GM12875 (cell line): ENCODE results near the gene LEMD2.

Experiments
- H3K4me3 ChIP-seq: one replicate; pipeline ENCODE4 v1.5.1; 2011; ENCODE audit warnings: low read depth, low read length, control low read depth
- TF ChIP-seq, protein P1 (sequence below): IDR thresholded peaks from 2 replicates; pipeline ENCODE4 v1.5.1; 2011; ENCODE audit warnings: low read depth, mild to moderate bottlenecking, control low read depth, inconsistent platforms, low read length, moderate library complexity, borderline replicate concordance; ENCODE audit not compliant: insufficient read depth

The LEMD2 gene

DNA sequence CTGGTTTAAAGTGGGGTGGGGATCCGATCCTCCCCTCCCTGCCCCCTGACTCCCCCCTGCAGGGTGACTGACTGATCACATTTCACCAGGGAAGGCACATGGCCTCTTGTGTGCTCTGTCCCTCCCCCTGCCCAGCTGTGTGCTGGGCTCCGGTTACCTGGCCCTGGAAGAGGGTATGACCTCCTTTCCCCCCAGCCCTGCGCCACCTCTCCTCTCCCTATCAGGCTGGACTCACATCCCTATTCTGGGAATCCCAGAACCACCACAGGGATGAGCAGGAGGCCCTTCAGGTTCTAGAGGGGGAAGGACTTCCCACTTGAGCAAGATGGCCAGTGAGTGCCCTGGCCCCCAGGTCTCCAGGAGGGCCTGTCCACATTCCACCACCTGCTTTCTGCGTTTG lies 40.1 kb downstream of the LEMD2 start:
- H3K4me3 ChIP-seq = no peak overlapping the region
- TF ChIP-seq, protein P1, sequence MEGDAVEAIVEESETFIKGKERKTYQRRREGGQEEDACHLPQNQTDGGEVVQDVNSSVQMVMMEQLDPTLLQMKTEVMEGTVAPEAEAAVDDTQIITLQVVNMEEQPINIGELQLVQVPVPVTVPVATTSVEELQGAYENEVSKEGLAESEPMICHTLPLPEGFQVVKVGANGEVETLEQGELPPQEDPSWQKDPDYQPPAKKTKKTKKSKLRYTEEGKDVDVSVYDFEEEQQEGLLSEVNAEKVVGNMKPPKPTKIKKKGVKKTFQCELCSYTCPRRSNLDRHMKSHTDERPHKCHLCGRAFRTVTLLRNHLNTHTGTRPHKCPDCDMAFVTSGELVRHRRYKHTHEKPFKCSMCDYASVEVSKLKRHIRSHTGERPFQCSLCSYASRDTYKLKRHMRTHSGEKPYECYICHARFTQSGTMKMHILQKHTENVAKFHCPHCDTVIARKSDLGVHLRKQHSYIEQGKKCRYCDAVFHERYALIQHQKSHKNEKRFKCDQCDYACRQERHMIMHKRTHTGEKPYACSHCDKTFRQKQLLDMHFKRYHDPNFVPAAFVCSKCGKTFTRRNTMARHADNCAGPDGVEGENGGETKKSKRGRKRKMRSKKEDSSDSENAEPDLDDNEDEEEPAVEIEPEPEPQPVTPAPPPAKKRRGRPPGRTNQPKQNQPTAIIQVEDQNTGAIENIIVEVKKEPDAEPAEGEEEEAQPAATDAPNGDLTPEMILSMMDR = no peak

DNA sequence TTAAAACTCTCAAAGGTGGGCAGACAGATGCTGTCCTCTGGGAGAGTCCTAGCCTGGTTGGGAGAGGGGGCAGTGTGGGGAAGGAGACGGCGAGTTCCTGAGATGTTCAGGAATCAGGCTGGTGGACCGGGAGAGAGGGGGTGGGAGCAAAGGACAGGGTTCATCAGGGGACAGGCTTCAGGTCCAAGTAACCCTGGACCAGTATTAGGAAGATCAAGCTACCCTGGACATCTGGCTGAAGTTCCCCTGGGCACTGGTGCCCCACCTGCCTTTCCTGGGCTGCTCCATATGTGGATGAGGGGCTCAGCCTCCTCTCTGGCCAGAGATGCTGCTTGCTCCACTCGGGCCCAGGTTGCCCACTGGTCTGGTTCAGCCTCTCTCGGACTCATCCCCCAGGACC lies 41.1 kb downstream of the LEMD2 start:
- no peak overlapping the region for H3K4me3 ChIP-seq
- TF ChIP-seq, protein P1 = no peak

DNA sequence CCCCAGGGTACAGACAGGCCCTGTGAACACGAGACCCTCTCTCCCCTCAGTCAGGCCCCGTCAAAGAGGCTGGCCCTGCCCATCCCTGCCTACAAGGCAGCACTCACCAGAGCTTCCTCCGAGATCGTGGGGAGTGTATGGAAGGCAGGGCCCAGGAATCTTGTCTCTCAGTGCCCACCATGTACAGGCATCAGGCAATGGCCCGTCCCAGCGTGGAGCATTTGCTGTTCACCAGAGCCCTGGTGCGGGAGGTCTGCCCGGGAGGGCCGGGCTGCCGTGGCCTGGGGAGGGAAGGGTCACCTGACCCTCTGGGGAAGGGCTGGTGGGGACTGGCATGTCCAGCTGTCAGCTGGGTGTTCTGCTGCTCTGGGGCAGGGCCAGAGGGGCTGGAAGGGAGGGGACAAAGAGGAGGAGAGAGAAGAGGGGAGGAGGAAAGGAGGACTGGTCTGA lies 42.3 kb downstream of the LEMD2 start, which contains the start of gene IP6K3:
Gene IP6K3, minus strand, starts transcription at position 255 of the 450 bp plus-strand sequence. CDS start 11,429 bp downstream, outside the sequence.
- TF ChIP-seq, protein P1 = no peak
- no peak within 1 kb of the TSS for H3K4me3 ChIP-seq

DNA sequence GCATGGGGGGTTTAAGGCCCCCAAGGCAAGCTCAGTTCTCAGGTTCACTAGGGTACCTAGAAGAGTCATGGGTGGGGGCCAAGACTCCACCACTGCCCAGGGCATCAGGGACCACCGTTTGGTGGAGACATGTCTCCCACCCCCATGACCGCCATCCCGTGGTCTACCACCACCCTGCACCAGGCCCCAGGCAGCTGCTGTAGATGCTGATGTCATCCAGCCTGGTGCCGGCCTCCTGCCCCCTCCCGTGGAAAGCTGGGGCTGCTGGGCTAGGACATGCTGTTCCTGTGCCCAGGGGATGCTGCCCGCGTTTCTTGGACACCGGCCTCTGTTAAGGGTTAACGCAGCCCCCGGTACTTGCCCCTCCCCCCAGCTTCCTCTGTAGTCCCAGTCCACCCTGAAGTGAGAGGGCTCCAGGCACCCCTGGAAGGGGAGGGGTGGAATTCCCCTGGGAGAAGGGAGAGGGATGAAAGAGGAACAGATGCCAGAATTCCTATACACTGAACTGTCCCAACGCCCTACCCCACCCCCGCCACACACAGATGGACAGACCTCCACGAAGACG lies 42.8 kb downstream of the LEMD2 start:
- TF ChIP-seq, protein P1 = no peak
- H3K4me3 ChIP-seq = no peak overlapping the region

DNA sequence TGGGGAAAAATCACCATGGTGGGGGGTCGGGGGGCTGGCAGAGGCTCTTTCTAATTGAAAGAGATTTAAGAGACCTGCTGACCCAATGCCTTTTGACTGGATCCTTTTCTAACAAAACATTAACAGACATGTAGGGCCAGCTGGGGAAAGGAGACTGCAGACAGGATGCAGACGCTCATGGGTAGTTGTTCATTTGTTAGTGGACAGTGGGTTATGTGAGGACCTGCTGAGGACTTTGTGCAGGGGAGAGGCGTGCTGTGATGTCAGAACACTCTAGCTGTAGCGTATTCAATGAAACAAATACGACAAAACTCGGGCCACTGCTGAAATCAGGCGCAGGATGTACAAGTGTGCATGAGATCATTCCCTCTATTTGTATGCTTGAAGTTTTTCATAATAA lies 43.4 kb downstream of the LEMD2 start:
- H3K4me3 ChIP-seq = no peak overlapping the region
- TF ChIP-seq, protein P1 = no peak

DNA sequence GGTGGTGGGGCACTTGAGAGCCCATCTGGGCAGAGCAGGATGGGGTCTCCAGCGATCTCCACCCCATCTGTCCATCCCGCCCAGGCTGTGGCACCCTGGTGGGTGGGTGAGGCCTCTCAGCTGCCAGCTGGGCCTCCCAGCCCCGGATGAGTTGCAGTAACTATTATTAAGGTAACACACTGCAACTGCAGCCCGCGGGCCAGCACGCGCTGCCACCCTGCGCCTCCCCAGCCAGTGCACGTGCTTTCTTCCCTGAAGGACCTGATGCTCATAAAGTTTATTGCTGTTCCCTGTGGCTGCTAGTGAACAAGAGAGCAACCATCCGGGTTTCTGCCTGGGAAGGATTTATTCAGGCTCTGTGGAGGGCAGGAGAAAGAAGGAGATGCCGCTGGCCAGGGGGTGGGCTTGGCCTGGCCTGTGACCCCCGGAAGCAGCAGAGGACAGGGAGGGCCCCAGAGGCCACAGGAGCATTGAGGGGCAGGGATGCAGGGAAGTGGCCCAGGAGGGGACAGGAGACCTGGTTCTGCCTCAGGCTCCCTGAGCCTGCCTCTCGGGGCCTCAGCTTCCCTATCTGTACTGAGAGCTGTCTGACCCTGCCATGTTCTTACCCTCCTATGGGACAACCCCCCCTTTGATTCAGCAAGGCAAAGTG lies 43.9 kb downstream of the LEMD2 start:
- no peak overlapping the region for H3K4me3 ChIP-seq
- TF ChIP-seq, protein P1 = no peak
